Rectal smooth muscle tissue (tissue), 1 donor: ENCODE data around the gene PPM1B.

Source experiments
- H3K27ac ChIP-seq: one replicate; pipeline ENCODE4 v1.7.0; 2013; ENCODE audit warnings: low read depth, low read length, inconsistent platforms
- H3K27me3 ChIP-seq: one replicate; pipeline ENCODE4 v1.7.0; 2013; ENCODE audit warnings: low read length; ENCODE audit not compliant: control insufficient read depth, insufficient read depth
- H3K36me3 ChIP-seq: one replicate; pipeline ENCODE4 v1.7.0; 2013; ENCODE audit warnings: low read length; ENCODE audit not compliant: control insufficient read depth, insufficient read depth
- H3K4me1 ChIP-seq: one replicate; pipeline ENCODE4 v1.7.0; 2013; ENCODE audit warnings: low read length; ENCODE audit not compliant: control insufficient read depth, insufficient read depth
- H3K4me3 ChIP-seq: one replicate; pipeline ENCODE4 v1.7.0; 2013; ENCODE audit warnings: low read length
- H3K9ac ChIP-seq: one replicate; pipeline ENCODE4 v1.7.0; 2013; ENCODE audit warnings: low read length

Gene PPM1B

DNA sequence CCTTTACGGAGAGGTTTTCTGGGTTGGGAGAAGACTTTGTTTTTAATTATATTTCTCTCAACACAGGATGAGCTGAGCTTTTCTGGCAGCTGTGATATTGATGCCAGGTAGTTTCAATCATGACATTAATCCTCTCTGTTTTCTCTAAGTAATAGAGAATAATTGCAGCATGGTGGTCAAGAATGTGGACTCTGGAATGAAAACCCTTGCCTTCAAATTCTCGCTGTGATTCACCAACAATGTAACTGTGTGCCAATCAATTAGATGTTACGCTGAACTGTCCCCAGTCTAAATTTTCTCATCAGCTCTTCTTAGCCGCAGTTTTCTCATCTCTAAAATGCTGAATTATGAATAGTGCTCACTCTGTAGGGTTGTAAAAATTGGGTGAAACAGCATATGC lies 31.6 kb upstream of the PPM1B start:
- no peaks in the 10 kb centered on the region for H3K4me1 ChIP-seq
- H3K9ac ChIP-seq = no peak overlapping the region
- no peaks in the 10 kb centered on the region for H3K36me3 ChIP-seq
- H3K27ac ChIP-seq = no peak overlapping the region
- no peaks in the 10 kb centered on the region for H3K27me3 ChIP-seq
- H3K4me3 ChIP-seq = no peak overlapping the region

- Histone ChIP-seq H3K4me3 (no peak overlapping the region), H3K36me3 (no peaks in the 10 kb centered on the region), H3K27me3 (no peaks in the 10 kb centered on the region), H3K9ac (no peak overlapping the region), H3K4me1 (no peaks in the 10 kb centered on the region), H3K27ac (no peak overlapping the region)
Observed at GRCh38 chr2:44137872-44138551, 30.7 kb upstream of the PPM1B start.

DNA sequence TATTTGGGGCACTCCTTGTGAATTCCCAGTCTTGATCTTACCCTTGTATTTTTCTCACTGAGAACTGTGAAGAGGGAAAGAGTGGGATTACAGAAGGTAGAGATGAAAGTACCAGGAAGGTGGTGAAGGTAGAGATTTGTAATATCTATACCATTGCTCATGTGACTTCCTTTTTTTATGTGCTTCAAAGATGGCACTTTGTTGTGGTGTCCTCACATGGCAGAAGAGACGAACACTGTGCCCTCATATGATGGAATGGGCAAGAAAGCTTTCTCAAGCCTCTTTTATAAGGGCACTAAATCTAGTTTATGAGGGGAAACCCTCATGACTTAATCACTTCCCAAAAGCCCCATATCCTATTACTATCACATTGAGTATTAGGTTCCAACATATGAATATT lies 28.9 kb upstream of the PPM1B start:
- no peaks in the 10 kb centered on the region for H3K27me3 ChIP-seq
- H3K36me3 ChIP-seq = no peaks in the 10 kb centered on the region
- H3K27ac ChIP-seq = no peak overlapping the region
- no peak overlapping the region for H3K4me3 ChIP-seq
- H3K9ac ChIP-seq = no peak overlapping the region
- H3K4me1 ChIP-seq = no peaks in the 10 kb centered on the region

DNA sequence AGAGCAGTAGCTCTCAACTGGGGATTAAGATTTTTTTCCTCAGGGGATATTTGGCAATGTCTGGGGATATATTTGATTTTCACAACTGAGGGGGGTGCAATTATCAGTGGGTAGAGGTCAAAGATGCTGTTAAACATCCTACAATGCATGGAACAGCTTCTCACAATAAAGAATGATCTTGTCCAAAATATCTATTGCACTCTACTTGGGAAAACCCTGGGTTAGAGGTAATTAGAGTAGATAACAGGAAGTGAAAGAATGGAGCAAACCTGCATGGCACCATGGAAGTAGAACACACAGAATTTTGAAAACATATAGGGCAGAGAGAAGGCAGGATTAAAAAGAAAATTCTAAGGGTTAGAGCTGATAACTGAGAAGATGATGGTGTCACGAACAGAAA lies 26.4 kb upstream of the PPM1B start:
- H3K36me3 ChIP-seq = no peaks in the 10 kb centered on the region

DNA sequence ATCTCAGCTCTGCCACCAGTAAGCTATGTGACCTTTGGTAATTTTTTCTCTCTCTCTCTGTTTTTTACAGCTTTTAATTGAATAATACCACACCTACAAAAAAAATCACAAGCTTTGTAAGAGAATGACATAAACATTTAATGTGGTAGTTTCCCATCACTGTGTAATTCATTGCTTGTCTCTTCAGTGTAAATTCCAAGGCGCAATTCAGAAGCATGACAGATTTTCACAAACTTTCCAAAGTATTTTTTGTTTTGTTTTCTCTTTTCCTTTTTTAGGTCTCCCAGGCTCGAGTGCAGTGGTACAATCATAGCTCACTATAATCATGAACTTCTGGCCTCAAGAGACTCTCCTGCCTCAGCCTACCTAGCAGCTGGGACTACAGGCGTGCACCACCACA lies 25.0 kb upstream of the PPM1B start:
- no peak overlapping the region for H3K4me3 ChIP-seq
- no peaks in the 10 kb centered on the region for H3K27me3 ChIP-seq
- no peak overlapping the region for H3K27ac ChIP-seq
- H3K9ac ChIP-seq = no peak overlapping the region
- H3K4me1 ChIP-seq = no peaks in the 10 kb centered on the region
- no peaks in the 10 kb centered on the region for H3K36me3 ChIP-seq

More for the DNA sequence above, 26.4 kb upstream of the PPM1B start:
- H3K27ac ChIP-seq = no peak overlapping the region
- no peak overlapping the region for H3K4me3 ChIP-seq
- H3K4me1 ChIP-seq = no peaks in the 10 kb centered on the region
- no peak overlapping the region for H3K9ac ChIP-seq
- H3K27me3 ChIP-seq = no peaks in the 10 kb centered on the region

DNA sequence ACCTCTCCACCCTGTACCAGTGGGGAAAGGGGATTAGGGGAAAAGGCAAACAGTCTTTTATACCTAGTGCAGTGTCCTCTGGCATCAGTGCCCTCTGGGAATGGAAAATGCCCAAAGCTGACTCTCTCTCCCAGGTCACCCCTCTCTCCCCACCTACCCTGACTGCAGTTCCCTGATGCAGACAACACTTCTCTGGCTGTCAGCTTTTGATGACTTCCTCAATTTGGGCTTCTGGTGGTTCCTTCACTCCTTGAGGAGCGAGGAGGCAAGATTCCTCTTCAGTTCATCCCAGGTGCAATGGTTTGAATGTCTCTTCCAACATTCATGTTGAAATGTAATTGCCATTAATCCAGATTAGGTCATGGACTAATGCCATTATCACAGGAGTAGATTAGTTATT lies 19.7 kb upstream of the PPM1B start:
- Histone ChIP-seq H3K27ac (no peak overlapping the region), H3K36me3 (no peaks in the 10 kb centered on the region)

GRCh38 chr2:44150473-44150872 lies 18.2 kb upstream of the PPM1B start:
- no peaks in the 10 kb centered on the region for H3K4me1 ChIP-seq
- no peak overlapping the region for H3K9ac ChIP-seq
- no peak overlapping the region for H3K27ac ChIP-seq
- H3K4me3 ChIP-seq = no peak overlapping the region
- H3K27me3 ChIP-seq = no peaks in the 10 kb centered on the region
- no peaks in the 10 kb centered on the region for H3K36me3 ChIP-seq

More for the DNA sequence above, 19.7 kb upstream of the PPM1B start:
- Histone ChIP-seq H3K4me1 (no peaks in the 10 kb centered on the region), H3K4me3 (no peak overlapping the region), H3K9ac (no peak overlapping the region), H3K27me3 (no peaks in the 10 kb centered on the region)

- Histone ChIP-seq H3K27ac (no peak overlapping the region), H3K36me3 (no peaks in the 10 kb centered on the region), H3K4me1 (no peaks in the 10 kb centered on the region), H3K27me3 (no peaks in the 10 kb centered on the region), H3K9ac (no peak overlapping the region), H3K4me3 (no peak overlapping the region)
Observed at GRCh38 chr2:44152865-44153669, 15.6 kb upstream of the PPM1B start.

DNA sequence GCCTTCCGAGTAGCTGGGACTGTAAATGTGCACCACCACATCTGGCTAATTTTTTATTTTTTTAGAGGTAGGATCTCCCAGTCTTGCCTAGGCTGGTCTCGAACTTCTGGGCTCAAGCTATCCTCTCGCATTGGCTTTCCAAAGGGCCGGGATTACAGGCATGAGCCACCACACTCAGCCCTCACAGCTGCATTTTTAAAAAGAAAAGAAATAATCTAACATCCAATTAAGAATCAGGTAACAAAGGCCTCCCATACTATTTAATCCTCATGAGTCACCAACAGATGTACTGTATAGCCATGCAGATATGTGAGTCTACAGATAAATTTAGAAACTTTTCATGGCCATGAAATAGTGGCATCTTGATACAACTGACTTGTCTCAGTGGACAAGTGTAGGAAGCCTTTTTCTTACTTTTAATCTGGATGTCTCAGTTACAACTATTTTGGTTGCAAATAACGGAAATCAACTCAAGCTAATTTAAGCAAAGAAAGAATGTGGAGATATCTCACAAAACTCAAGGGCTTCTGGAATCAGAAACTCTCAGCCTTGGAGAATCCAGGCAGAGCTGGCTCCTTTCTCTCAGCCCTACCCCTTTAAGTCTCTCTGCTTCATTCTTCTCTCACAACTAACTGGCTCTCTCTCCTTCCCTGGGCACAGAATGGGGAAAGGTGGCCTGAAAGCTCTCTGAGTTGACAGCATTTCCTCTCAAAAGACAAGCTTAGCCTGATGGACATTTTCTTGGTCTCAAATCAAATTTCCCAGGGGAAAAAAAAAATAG lies 12.8 kb upstream of the PPM1B start:
- H3K27ac ChIP-seq = no peak overlapping the region
- H3K36me3 ChIP-seq = no peaks in the 10 kb centered on the region
- no peaks in the 10 kb centered on the region for H3K27me3 ChIP-seq
- H3K4me3 ChIP-seq = no peak overlapping the region
- no peak overlapping the region for H3K9ac ChIP-seq
- no peaks in the 10 kb centered on the region for H3K4me1 ChIP-seq

GRCh38 chr2:44163777-44164176 lies 4.9 kb upstream of the PPM1B start:
- no peaks in the 10 kb centered on the region for H3K4me1 ChIP-seq
- H3K9ac ChIP-seq = no peak overlapping the region
- no peaks in the 10 kb centered on the region for H3K36me3 ChIP-seq
- H3K27ac ChIP-seq = no peak overlapping the region
- H3K4me3 ChIP-seq = no peak overlapping the region
- no peaks in the 10 kb centered on the region for H3K27me3 ChIP-seq

- H3K27me3 ChIP-seq = no peaks in the 10 kb centered on the region
- H3K27ac ChIP-seq = no peak overlapping the region
- H3K4me3 ChIP-seq = no peak overlapping the region
- H3K9ac ChIP-seq = no peak overlapping the region
- no peaks in the 10 kb centered on the region for H3K4me1 ChIP-seq
- no peaks in the 10 kb centered on the region for H3K36me3 ChIP-seq
Observed at GRCh38 chr2:44164617-44165016, 4.1 kb upstream of the PPM1B start.

DNA sequence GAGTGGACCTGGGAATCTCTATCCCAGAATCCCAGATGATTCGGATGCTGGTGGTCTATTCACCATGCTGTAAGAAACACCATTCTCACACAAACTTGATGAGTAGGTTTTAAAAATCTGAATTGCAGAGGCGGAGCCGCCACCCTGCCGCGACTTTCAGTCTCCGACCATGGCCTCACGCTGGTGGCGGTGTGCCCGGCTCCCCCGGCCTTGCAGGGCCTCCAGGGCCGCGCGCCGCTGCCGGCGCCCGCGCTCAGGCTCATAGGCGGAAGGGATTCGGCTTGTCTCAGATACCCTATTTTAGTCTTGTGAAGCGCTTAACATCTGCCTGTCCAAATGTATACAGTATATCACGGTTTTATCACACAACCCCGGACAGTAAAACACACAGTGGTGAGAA lies 2.6 kb upstream of the PPM1B start:
- H3K4me1 ChIP-seq = peaks cover 4% of the 10 kb centered on the region
- no peak overlapping the region for H3K4me3 ChIP-seq
- no peaks in the 10 kb centered on the region for H3K27me3 ChIP-seq
- no peak overlapping the region for H3K27ac ChIP-seq
- H3K36me3 ChIP-seq = no peaks in the 10 kb centered on the region
- no peak overlapping the region for H3K9ac ChIP-seq
